H1 (cell line): ENCODE measurements around the gene MCM5. TPM values are rescaled to one million over a fixed set of nuclear protein-coding genes. Genes with fewer than 3 reads are reported as not detected.

ENCODE experiments used
- CTCF ChIA-PET: fragments of 300-600 bp; sonication (Branson Sonifier 250); formaldehyde crosslinking; loops from one replicate; lab custom pipeline; 2021; ENCODE audit not compliant: partially characterized antibody; lab: Charles Lee
- POLR2A ChIA-PET: fragments of 300-600 bp; sonication (Branson Sonifier 250); formaldehyde crosslinking; loops from one replicate; lab custom pipeline; 2021; ENCODE audit warnings: inconsistent platforms; ENCODE audit not compliant: partially characterized antibody; lab: Charles Lee
- DNase-seq, 2 experiments: peaks; one replicate each; pipeline versions ENCODE4 v3.0.0 to v3.0.0-alpha.2; 2010 to 2022; ENCODE audit warnings: low spot score in 2 of 2, low read depth in 1 of 2, mixed read lengths in 1 of 2
- FAIRE-seq: peaks from 2 replicates; lab custom pipeline; 2011; peaks lifted over from hg19 to GRCh38; lab: Jason Lieb, UNC
- H2AFZ ChIP-seq: 2 replicates; pipeline ENCODE4 v1.8.1; 2012; ENCODE audit warnings: low read length, inconsistent platforms
- H2AK5ac ChIP-seq: 2 replicates; pipeline ENCODE4 v1.6.1; 2013; ENCODE audit warnings: low read depth, low read length
- H2BK120ac ChIP-seq: replicated peaks from 2 replicates; pipeline ENCODE3; 2013; ENCODE audit warnings: low read depth, low read length, inconsistent platforms
- H2BK12ac ChIP-seq: 2 replicates; pipeline ENCODE4 v1.6.1; 2013; ENCODE audit warnings: low read depth, low read length
- H2BK15ac ChIP-seq: 2 replicates; pipeline ENCODE4 v1.6.1; 2013; ENCODE audit warnings: low read length
- H2BK20ac ChIP-seq: 2 replicates; pipeline ENCODE4 v1.6.1; 2013; ENCODE audit warnings: low read length
- H2BK5ac ChIP-seq: 2 replicates; pipeline ENCODE4 v1.6.1; 2013; ENCODE audit warnings: low read depth, low read length
- H3K14ac ChIP-seq: 2 replicates; pipeline ENCODE4 v1.6.1; 2013; ENCODE audit warnings: inconsistent platforms; ENCODE audit not compliant: insufficient read length
- H3K18ac ChIP-seq: 2 replicates; pipeline ENCODE4 v1.6.1; 2013; ENCODE audit warnings: low read length; ENCODE audit errors: extremely low read depth
- H3K23ac ChIP-seq: 2 replicates; pipeline ENCODE4 v1.6.1; 2013; ENCODE audit warnings: inconsistent platforms; ENCODE audit not compliant: insufficient read length
- H3K23me2 ChIP-seq: 2 replicates; pipeline ENCODE4 v1.6.1; 2013; ENCODE audit warnings: low read depth, low read length
- H3K27ac ChIP-seq: 2 replicates; pipeline ENCODE4 v1.6.1; 2011; ENCODE audit warnings: low read depth, low read length, inconsistent platforms
- H3K27me3 ChIP-seq, 4 experiments: replicated peaks in 1 of 4; 1 replicate in 1 of 4; 2 replicates in 3 of 4; pipeline versions ENCODE4 v1.6.1 to v1.8.1; 2011 to 2013; ENCODE audit warnings: low read length in 3 of 4, mild to moderate bottlenecking in 3 of 4, inconsistent platforms in 2 of 4, mixed read lengths in 2 of 4, moderate library complexity in 1 of 4; ENCODE audit not compliant: control insufficient read depth in 3 of 4, insufficient read depth in 3 of 4; ENCODE audit errors: extremely low read depth in 1 of 4
- H3K36me3 ChIP-seq, 4 experiments: 2 replicates each; pipeline versions ENCODE4 v1.6.1 to v1.8.1; 2011 to 2013; ENCODE audit warnings: mild to moderate bottlenecking in 4 of 4, low read length in 3 of 4, moderate library complexity in 2 of 4, control low read depth in 1 of 4, inconsistent platforms in 1 of 4; ENCODE audit not compliant: insufficient read depth in 4 of 4, control insufficient read depth in 2 of 4
- H3K4ac ChIP-seq: replicated peaks from 2 replicates; pipeline ENCODE3; 2013; ENCODE audit warnings: low read length, low read depth, mixed read lengths, inconsistent platforms; ENCODE audit not compliant: insufficient read length
- H3K4me1 ChIP-seq, 4 experiments: replicated peaks in 1 of 4; 1 replicate in 1 of 4; 2 replicates in 3 of 4; pipeline versions ENCODE4 v1.6.1 to v1.8.1; 2011 to 2013; ENCODE audit warnings: low read length in 3 of 4, inconsistent platforms in 2 of 4, mixed read lengths in 1 of 4; ENCODE audit not compliant: insufficient read depth in 4 of 4, control insufficient read depth in 3 of 4
- H3K4me2 ChIP-seq, 2 experiments: 2 replicates each; pipeline versions ENCODE4 v1.6.1 to v1.8.1; 2011 to 2013; ENCODE audit warnings: low read depth in 2 of 2, low read length in 2 of 2, control low read depth in 1 of 2, inconsistent platforms in 1 of 2, mild to moderate bottlenecking in 1 of 2; ENCODE audit not compliant: insufficient read depth in 1 of 2
- H3K4me3 ChIP-seq, 4 experiments: fragments of 200-600, 300-600 bp in 1 of 4; sonication (generic), shearing (Covaris generic), sonication (Bioruptor Twin) in 1 of 4; 2 replicates each; pipeline versions ENCODE4 v1.5.1 to v1.8.1; 2011 to 2016; ENCODE audit warnings: low read length in 4 of 4, low read depth in 3 of 4, control low read depth in 2 of 4, inconsistent platforms in 2 of 4, mild to moderate bottlenecking in 2 of 4, mixed read lengths in 1 of 4, moderate library complexity in 1 of 4; ENCODE audit not compliant: insufficient read depth in 2 of 4; ENCODE audit errors: extremely low read depth in 1 of 4
- H3K56ac ChIP-seq: replicated peaks from 2 replicates; pipeline ENCODE3; 2013; ENCODE audit warnings: low read depth, mild to moderate bottlenecking, mixed read lengths, low read length, inconsistent platforms; ENCODE audit not compliant: insufficient read length
- H3K79me1 ChIP-seq: 2 replicates; pipeline ENCODE4 v1.6.1; 2013; ENCODE audit warnings: low read depth, low read length, control low read depth
- H3K79me2 ChIP-seq, 2 experiments: 2 replicates each; pipeline versions ENCODE4 v1.6.1 to v1.8.1; 2012 to 2013; ENCODE audit warnings: low read length in 2 of 2, mild to moderate bottlenecking in 2 of 2, inconsistent platforms in 1 of 2; ENCODE audit not compliant: insufficient read depth in 2 of 2, control insufficient read depth in 1 of 2
- H3K9ac ChIP-seq, 4 experiments: replicated peaks in 1 of 4; 1 replicate in 1 of 4; 2 replicates in 3 of 4; pipeline versions ENCODE4 v1.6.1 to v1.8.1; 2011 to 2013; ENCODE audit warnings: low read depth in 3 of 4, low read length in 3 of 4, control low read depth in 2 of 4, mild to moderate bottlenecking in 2 of 4, moderate library complexity in 2 of 4, inconsistent platforms in 1 of 4; ENCODE audit errors: extremely low read depth in 1 of 4
- H3K9me3 ChIP-seq, 2 experiments: 2 replicates each; pipeline versions ENCODE4 v1.6.1 to v1.8.1; 2012 to 2013; ENCODE audit warnings: mild to moderate bottlenecking in 2 of 2, moderate library complexity in 2 of 2, control low read depth in 1 of 2, inconsistent platforms in 1 of 2, low read depth in 1 of 2, low read length in 1 of 2, mixed read lengths in 1 of 2; ENCODE audit not compliant: insufficient read depth in 2 of 2
- H4K20me1 ChIP-seq, 2 experiments: replicated peaks in 1 of 2; 2 replicates each; pipeline versions ENCODE3 to v1.8.1; 2011 to 2013; ENCODE audit warnings: inconsistent platforms in 2 of 2, low read length in 2 of 2, mild to moderate bottlenecking in 1 of 2; ENCODE audit not compliant: insufficient read depth in 2 of 2, control insufficient read depth in 1 of 2
- H4K5ac ChIP-seq: 2 replicates; pipeline ENCODE4 v1.6.1; 2013; ENCODE audit warnings: low read length, low read depth, mixed read lengths, inconsistent platforms; ENCODE audit not compliant: insufficient read length
- H4K8ac ChIP-seq: 2 replicates; pipeline ENCODE4 v1.8.0; 2013; ENCODE audit warnings: mild to moderate bottlenecking, moderate library complexity, low read length, inconsistent platforms; ENCODE audit not compliant: insufficient read depth; ENCODE audit errors: extremely low read depth
- H4K91ac ChIP-seq: replicated peaks from 2 replicates; pipeline ENCODE3; 2013; ENCODE audit warnings: low read length, mixed read lengths, inconsistent platforms; ENCODE audit not compliant: insufficient read length
- BCL11A ChIP-seq, 2 experiments: IDR thresholded peaks; one replicate each; pipeline ENCODE4 v1.6.1; 2011; ENCODE audit warnings: low read depth in 2 of 2, low read length in 2 of 2, mild to moderate bottlenecking in 2 of 2
- CBX5 ChIP-seq: fragments of 300-800, 300-1000 bp; sonication (generic); IDR thresholded peaks from 2 replicates; pipeline ENCODE4 v1.7.1; 2016; ENCODE audit warnings: antibody characterized with exemption, low read length, low read depth
- HDAC6 ChIP-seq: IDR thresholded peaks from one replicate; pipeline ENCODE4 v1.7.1; 2012; ENCODE audit warnings: low read depth, mild to moderate bottlenecking, inconsistent platforms, low read length, moderate library complexity
- PHF8 ChIP-seq: fragments of 200-600 bp; sonication (generic); conservative IDR thresholded peaks from 2 replicates; pipeline ENCODE4 v1.7.1; 2012; ENCODE audit warnings: low read depth, mild to moderate bottlenecking, inconsistent platforms, low read length, moderate library complexity
- POU5F1 ChIP-seq: IDR thresholded peaks from 2 replicates; pipeline ENCODE4 v1.6.1; 2011; ENCODE audit warnings: low read depth, mild to moderate bottlenecking, low read length, moderate library complexity
- SIN3A ChIP-seq, 2 experiments: IDR thresholded peaks in 1 of 2; conservative IDR thresholded peaks in 1 of 2; 2 replicates each; pipeline ENCODE4 v1.6.1; 2011 to 2012; ENCODE audit warnings: low read length in 2 of 2, improper control_type of control experiment in 1 of 2, low read depth in 1 of 2, mild to moderate bottlenecking in 1 of 2
- SRF ChIP-seq: IDR thresholded peaks from 2 replicates; pipeline ENCODE4 v1.6.1; 2011; ENCODE audit warnings: mild to moderate bottlenecking, low read depth, low read length, moderate library complexity
- TEAD4 ChIP-seq: IDR thresholded peaks from 2 replicates; pipeline ENCODE4 v1.6.1; 2012; ENCODE audit warnings: low read depth, low read length, inconsistent platforms, mixed read lengths
- WGBS, 2 experiments: shearing (Covaris generic) in 1 of 2; methylation state at CpG; one replicate each; pipeline versions ENCODE4 v1.1.6 to v1.1.7; 2013 to 2015; ENCODE audit warnings: low lambda C conversion rate in 2 of 2, mixed read lengths in 2 of 2, inconsistent platforms in 1 of 2, low coverage in 1 of 2, missing lambda C conversion rate in 1 of 2; ENCODE audit not compliant: insufficient replicate concordance in 2 of 2, insufficient coverage in 1 of 2, insufficient read length in 1 of 2; ENCODE audit errors: extremely low coverage in 1 of 2, missing lambda C conversion rate in 1 of 2; 5-methylcytosine and 5-hydroxymethylcytosine counted together
- polyA plus RNA-seq, 7 experiments: library from polyadenylated mRNA; depleted of rRNA in 3 of 7; stranded (reverse) in 5 of 7; unstranded in 2 of 7; fragments of >200 nt in 5 of 7; fragments of 200-250 nt in 2 of 7; gene quantifications; 1 replicate in 5 of 7; 2 replicates in 1 of 7; 4 replicates in 1 of 7; pipeline versions ENCODE4 v1.2.1 to v1.2.3, GENCODE V29; 2011 to 2013; ENCODE audit warnings: missing spikeins in 2 of 7, mixed read lengths in 2 of 7
- total RNA-seq: library from RNA; stranded (reverse); fragmentation: NEBNext Ultra II Directional; extraction: Animal tissue kit (Norgen Biotek cat#: 25700); gene quantifications from 2 replicates; pipeline ENCODE4 v1.2.1, GENCODE V29; 2021
- TF ChIP-seq, protein P1 (sequence below): IDR thresholded peaks from 2 replicates; pipeline ENCODE4 v1.6.1; 2011; ENCODE audit warnings: low read length, improper control_type of control experiment
- TF ChIP-seq, protein P2 (sequence below): IDR thresholded peaks from 2 replicates; pipeline ENCODE4 v1.6.1; 2012; ENCODE audit warnings: inconsistent platforms
- TF ChIP-seq, protein P3 (sequence below): IDR thresholded peaks from 2 replicates; pipeline ENCODE4 v1.6.1; 2012; ENCODE audit warnings: inconsistent platforms

Gene MCM5
- total and polyA plus RNA-seq, 2 of the 8 experiments (the other 6 are each of a cell fraction or from before 2014, with no cell fraction given): 210 to 305 TPM

DNA sequence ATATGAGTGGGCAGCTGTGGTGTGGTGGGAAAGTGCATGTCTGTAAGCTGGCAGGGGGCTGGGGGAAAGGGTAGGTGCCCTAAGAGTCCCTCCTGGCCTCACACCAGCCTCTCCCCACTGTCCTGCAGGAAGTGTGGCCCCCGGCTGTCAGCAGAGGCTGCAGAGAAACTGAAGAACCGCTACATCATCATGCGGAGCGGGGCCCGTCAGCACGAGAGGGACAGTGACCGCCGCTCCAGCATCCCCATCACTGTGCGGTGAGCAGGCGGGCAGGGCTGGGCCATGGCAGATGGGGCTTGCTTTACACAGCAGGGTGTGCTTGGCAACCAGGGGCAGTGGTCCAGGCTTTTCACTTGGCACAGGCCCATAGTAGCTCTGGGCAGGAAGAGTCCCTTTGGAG, 19.8 kb downstream of the MCM5 start:
- Histone ChIP-seq H3K4me2 (no peak overlapping the region), H3K23ac (no peak overlapping the region), H2BK20ac (no peak overlapping the region), H3K9ac (no peak overlapping the region), H3K14ac (no peak overlapping the region), H3K18ac (no peak overlapping the region), H4K20me1 (peaks cover 12 to 29% of the 10 kb centered on the region in 2 experiments), H2BK15ac (no peak overlapping the region), H3K36me3 (peaks cover 76 to 97% (median 95%) of the 10 kb centered on the region in 4 experiments), H3K27me3 (no peaks in the 10 kb centered on the region), H4K8ac (no peak overlapping the region), H2AFZ (no peak overlapping the region), H3K27ac (no peak overlapping the region), H2AK5ac (no peak overlapping the region), H3K4me1 (peaks cover 0 to 3% (median 0%) of the 10 kb centered on the region in 4 experiments; a peak in 2 of 7 replicates), H4K5ac (no peak overlapping the region), H3K23me2 (no peaks in the 10 kb centered on the region), H3K56ac (no peak overlapping the region), H3K4me3 (no peak overlapping the region), H3K4ac (no peak overlapping the region), H2BK120ac (no peak overlapping the region), H3K79me2 (peaks cover 0 to 4% of the 10 kb centered on the region in 2 experiments; a peak in 1 of 4 replicates), H2BK5ac (no peak overlapping the region), H4K91ac (no peak overlapping the region), H3K9me3 (no peaks in the 10 kb centered on the region), H3K79me1 (peaks cover 3% of the 10 kb centered on the region; the same call in 1 of the 2 replicates), H2BK12ac (no peak overlapping the region)
- ChIA-PET CTCF (interaction anchor here (0.7 to 11.3 kb wide), 9 partner anchors 10 to 881 kb away, joined by 3 to 122 read pairs (median 5); no protein-coding TSS in a partner anchor), POLR2A (interaction anchor here (0.6 to 57.4 kb wide), 6 partner anchors 5 to 957 kb away, joined by 3 to 1995 read pairs (median 4); partner anchors contain the start of genes HMOX1 and MCM5)
- DNase-seq: no peak
- no peak for FAIRE-seq
- 99% methylated on average over 8 of the region's 10 CpGs; no CpG with 5 or more reads in 1 of the 2 experiments for WGBS, 2 experiments
- TF ChIP-seq, protein P1, sequence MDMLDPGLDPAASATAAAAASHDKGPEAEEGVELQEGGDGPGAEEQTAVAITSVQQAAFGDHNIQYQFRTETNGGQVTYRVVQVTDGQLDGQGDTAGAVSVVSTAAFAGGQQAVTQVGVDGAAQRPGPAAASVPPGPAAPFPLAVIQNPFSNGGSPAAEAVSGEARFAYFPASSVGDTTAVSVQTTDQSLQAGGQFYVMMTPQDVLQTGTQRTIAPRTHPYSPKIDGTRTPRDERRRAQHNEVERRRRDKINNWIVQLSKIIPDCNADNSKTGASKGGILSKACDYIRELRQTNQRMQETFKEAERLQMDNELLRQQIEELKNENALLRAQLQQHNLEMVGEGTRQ: no peak
- TF ChIP-seq, protein P2, sequence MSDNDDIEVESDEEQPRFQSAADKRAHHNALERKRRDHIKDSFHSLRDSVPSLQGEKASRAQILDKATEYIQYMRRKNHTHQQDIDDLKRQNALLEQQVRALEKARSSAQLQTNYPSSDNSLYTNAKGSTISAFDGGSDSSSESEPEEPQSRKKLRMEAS: no peak
- no peak for TF ChIP-seq HDAC6
- TF ChIP-seq, protein P3, sequence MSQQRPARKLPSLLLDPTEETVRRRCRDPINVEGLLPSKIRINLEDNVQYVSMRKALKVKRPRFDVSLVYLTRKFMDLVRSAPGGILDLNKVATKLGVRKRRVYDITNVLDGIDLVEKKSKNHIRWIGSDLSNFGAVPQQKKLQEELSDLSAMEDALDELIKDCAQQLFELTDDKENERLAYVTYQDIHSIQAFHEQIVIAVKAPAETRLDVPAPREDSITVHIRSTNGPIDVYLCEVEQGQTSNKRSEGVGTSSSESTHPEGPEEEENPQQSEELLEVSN: no peak
- no peak for TF ChIP-seq SRF
- no peak for TF ChIP-seq CBX5
- TF ChIP-seq SIN3A (conservative IDR thresholded peaks at IDR 0.05 in 1 of 2, IDR thresholded peaks at IDR 0.05 in 1 of 2; ENCODE audit: low read depth in 1 of 2, low read length in 2 of 2): no peak
- no peak for TF ChIP-seq BCL11A (IDR thresholded peaks at IDR 0.05; ENCODE audit: low read depth in 2 of 2, low read length in 2 of 2)
- TF ChIP-seq TEAD4: no peak
- TF ChIP-seq POU5F1: no peak
- no peak for TF ChIP-seq PHF8
